Measurements from ENCODE around the gene RAET1E. TPM values are rescaled to one million over a fixed set of nuclear protein-coding genes. Genes with fewer than 3 reads are reported as not detected.

The RAET1E gene
- total RNA-seq, 1 donor from 2014 or later = 1.0 TPM

- no peaks in the 10 kb centered on the region for H3K9me3 ChIP-seq (ENCODE audit: control insufficient read depth in 3 of 3, low read length in 3 of 3)
- no peak overlapping the region for H3K27ac ChIP-seq (ENCODE audit: low read depth, low read length)
- no peak overlapping the region for H3K4me3 ChIP-seq (ENCODE audit: low read length in 3 of 3)
- H3K9ac ChIP-seq (ENCODE audit: low read depth in 1 of 3, low read length in 3 of 3) = no peak overlapping the region
- peaks cover 5 to 16% (median 13%) of the 10 kb centered on the region in 3 donors for H3K4me1 ChIP-seq (ENCODE audit: control insufficient read depth in 3 of 3, insufficient read depth in 3 of 3, low read length in 3 of 3)
- no peaks in the 10 kb centered on the region for H3K36me3 ChIP-seq (ENCODE audit: control insufficient read depth in 3 of 3, insufficient read depth in 3 of 3, low read length in 3 of 3)
- no peaks in the 10 kb centered on the region for H3K27me3 ChIP-seq (ENCODE audit: control insufficient read depth in 3 of 3, insufficient read depth in 3 of 3, low read length in 3 of 3)
Measured at GRCh38 chr6:149884215-149884614, 13.7 kb downstream of the RAET1E start.

- no peaks in the 10 kb centered on the region for H3K27me3 ChIP-seq (ENCODE audit: control insufficient read depth in 3 of 3, insufficient read depth in 3 of 3, low read length in 3 of 3)
- H3K27ac ChIP-seq (ENCODE audit: low read depth, low read length) = no peak overlapping the region
- no peaks in the 10 kb centered on the region for H3K9me3 ChIP-seq (ENCODE audit: control insufficient read depth in 3 of 3, low read length in 3 of 3)
- no peaks in the 10 kb centered on the region for H3K36me3 ChIP-seq (ENCODE audit: control insufficient read depth in 3 of 3, insufficient read depth in 3 of 3, low read length in 3 of 3)
- H3K4me3 ChIP-seq (ENCODE audit: low read length in 3 of 3) = no peak overlapping the region
- H3K9ac ChIP-seq (ENCODE audit: low read depth in 1 of 3, low read length in 3 of 3) = no peak overlapping the region
- H3K4me1 ChIP-seq (ENCODE audit: control insufficient read depth in 3 of 3, insufficient read depth in 3 of 3, low read length in 3 of 3) = no peaks in the 10 kb centered on the region
Measured at GRCh38 chr6:149881860-149882259, 16.1 kb downstream of the RAET1E start.

- H3K9ac ChIP-seq (ENCODE audit: low read depth in 1 of 3, low read length in 3 of 3) = no peak overlapping the region
- no peaks in the 10 kb centered on the region for H3K27me3 ChIP-seq (ENCODE audit: control insufficient read depth in 3 of 3, insufficient read depth in 3 of 3, low read length in 3 of 3)
- H3K4me3 ChIP-seq (ENCODE audit: low read length in 3 of 3) = no peak overlapping the region
- H3K4me1 ChIP-seq (ENCODE audit: control insufficient read depth in 3 of 3, insufficient read depth in 3 of 3, low read length in 3 of 3) = no peaks in the 10 kb centered on the region
- H3K27ac ChIP-seq (ENCODE audit: low read depth, low read length) = no peak overlapping the region
- no peaks in the 10 kb centered on the region for H3K36me3 ChIP-seq (ENCODE audit: control insufficient read depth in 3 of 3, insufficient read depth in 3 of 3, low read length in 3 of 3)
- no peaks in the 10 kb centered on the region for H3K9me3 ChIP-seq (ENCODE audit: control insufficient read depth in 3 of 3, low read length in 3 of 3)
Measured at GRCh38 chr6:149881066-149881766, 16.7 kb downstream of the RAET1E start.

- no peaks in the 10 kb centered on the region for H3K4me1 ChIP-seq (ENCODE audit: control insufficient read depth in 3 of 3, insufficient read depth in 3 of 3, low read length in 3 of 3)
- no peaks in the 10 kb centered on the region for H3K36me3 ChIP-seq (ENCODE audit: control insufficient read depth in 3 of 3, insufficient read depth in 3 of 3, low read length in 3 of 3)
- H3K27ac ChIP-seq (ENCODE audit: low read depth, low read length) = no peak overlapping the region
- H3K4me3 ChIP-seq (ENCODE audit: low read length in 3 of 3) = no peak overlapping the region
- H3K9ac ChIP-seq (ENCODE audit: low read depth in 1 of 3, low read length in 3 of 3) = no peak overlapping the region
- H3K27me3 ChIP-seq (ENCODE audit: control insufficient read depth in 3 of 3, insufficient read depth in 3 of 3, low read length in 3 of 3) = no peaks in the 10 kb centered on the region
- H3K9me3 ChIP-seq (ENCODE audit: control insufficient read depth in 3 of 3, low read length in 3 of 3) = no peaks in the 10 kb centered on the region
Measured at GRCh38 chr6:149877659-149878058, 20.3 kb downstream of the RAET1E start.

- no peaks in the 10 kb centered on the region for H3K4me1 ChIP-seq (ENCODE audit: control insufficient read depth in 3 of 3, insufficient read depth in 3 of 3, low read length in 3 of 3)
- H3K4me3 ChIP-seq (ENCODE audit: low read length in 3 of 3) = no peak overlapping the region
- H3K27ac ChIP-seq (ENCODE audit: low read depth, low read length) = no peak overlapping the region
- H3K9ac ChIP-seq (ENCODE audit: low read depth in 1 of 3, low read length in 3 of 3) = no peak overlapping the region
- H3K9me3 ChIP-seq (ENCODE audit: control insufficient read depth in 3 of 3, low read length in 3 of 3) = no peaks in the 10 kb centered on the region
- H3K27me3 ChIP-seq (ENCODE audit: control insufficient read depth in 3 of 3, insufficient read depth in 3 of 3, low read length in 3 of 3) = no peaks in the 10 kb centered on the region
- H3K36me3 ChIP-seq (ENCODE audit: control insufficient read depth in 3 of 3, insufficient read depth in 3 of 3, low read length in 3 of 3) = no peaks in the 10 kb centered on the region
Measured at GRCh38 chr6:149876241-149876933, 21.5 kb downstream of the RAET1E start.

GRCh38 chr6:149872233-149872632, 25.7 kb downstream of the RAET1E start:
- no peaks in the 10 kb centered on the region for H3K27me3 ChIP-seq (ENCODE audit: control insufficient read depth in 3 of 3, insufficient read depth in 3 of 3, low read length in 3 of 3)
- no peaks in the 10 kb centered on the region for H3K9me3 ChIP-seq (ENCODE audit: control insufficient read depth in 3 of 3, low read length in 3 of 3)
- H3K27ac ChIP-seq (ENCODE audit: low read depth, low read length) = no peak overlapping the region
- no peaks in the 10 kb centered on the region for H3K36me3 ChIP-seq (ENCODE audit: control insufficient read depth in 3 of 3, insufficient read depth in 3 of 3, low read length in 3 of 3)
- no peaks in the 10 kb centered on the region for H3K4me1 ChIP-seq (ENCODE audit: control insufficient read depth in 3 of 3, insufficient read depth in 3 of 3, low read length in 3 of 3)
- H3K4me3 ChIP-seq (ENCODE audit: low read length in 3 of 3) = no peak overlapping the region
- H3K9ac ChIP-seq (ENCODE audit: low read depth in 1 of 3, low read length in 3 of 3) = no peak overlapping the region

- Histone ChIP-seq H3K4me1 (ENCODE audit: control insufficient read depth in 3 of 3, insufficient read depth in 3 of 3, low read length in 3 of 3) (no peaks in the 10 kb centered on the region), H3K36me3 (ENCODE audit: control insufficient read depth in 3 of 3, insufficient read depth in 3 of 3, low read length in 3 of 3) (no peaks in the 10 kb centered on the region), H3K27me3 (ENCODE audit: control insufficient read depth in 3 of 3, insufficient read depth in 3 of 3, low read length in 3 of 3) (no peaks in the 10 kb centered on the region), H3K4me3 (ENCODE audit: low read length in 3 of 3) (no peak overlapping the region), H3K9ac (ENCODE audit: low read depth in 1 of 3, low read length in 3 of 3) (no peak overlapping the region), H3K27ac (ENCODE audit: low read depth, low read length) (no peak overlapping the region), H3K9me3 (ENCODE audit: control insufficient read depth in 3 of 3, low read length in 3 of 3) (no peaks in the 10 kb centered on the region)
Measured at GRCh38 chr6:149871182-149871581, 26.7 kb downstream of the RAET1E start.

- H3K27me3 ChIP-seq (ENCODE audit: control insufficient read depth in 3 of 3, insufficient read depth in 3 of 3, low read length in 3 of 3) = no peaks in the 10 kb centered on the region
- no peak overlapping the region for H3K4me3 ChIP-seq (ENCODE audit: low read length in 3 of 3)
- H3K9me3 ChIP-seq (ENCODE audit: control insufficient read depth in 3 of 3, low read length in 3 of 3) = no peaks in the 10 kb centered on the region
- no peaks in the 10 kb centered on the region for H3K36me3 ChIP-seq (ENCODE audit: control insufficient read depth in 3 of 3, insufficient read depth in 3 of 3, low read length in 3 of 3)
- H3K27ac ChIP-seq (ENCODE audit: low read depth, low read length) = no peak overlapping the region
- no peak overlapping the region for H3K9ac ChIP-seq (ENCODE audit: low read depth in 1 of 3, low read length in 3 of 3)
- peaks cover 2 to 5% (median 4%) of the 10 kb centered on the region in 3 donors for H3K4me1 ChIP-seq (ENCODE audit: control insufficient read depth in 3 of 3, insufficient read depth in 3 of 3, low read length in 3 of 3)
Measured at GRCh38 chr6:149869275-149869892, 28.5 kb downstream of the RAET1E start.

- Histone ChIP-seq H3K27ac (ENCODE audit: low read depth, low read length) (no peak overlapping the region), H3K4me1 (ENCODE audit: control insufficient read depth in 3 of 3, insufficient read depth in 3 of 3, low read length in 3 of 3) (peaks cover 4 to 7% (median 6%) of the 10 kb centered on the region in 3 donors), H3K4me3 (ENCODE audit: low read length in 3 of 3) (no peak overlapping the region), H3K36me3 (ENCODE audit: control insufficient read depth in 3 of 3, insufficient read depth in 3 of 3, low read length in 3 of 3) (no peaks in the 10 kb centered on the region), H3K9ac (ENCODE audit: low read depth in 1 of 3, low read length in 3 of 3) (peak overlapping the region in 1 of 3 donors; percentile 8), H3K9me3 (ENCODE audit: control insufficient read depth in 3 of 3, low read length in 3 of 3) (no peaks in the 10 kb centered on the region), H3K27me3 (ENCODE audit: control insufficient read depth in 3 of 3, insufficient read depth in 3 of 3, low read length in 3 of 3) (no peaks in the 10 kb centered on the region)
Measured at GRCh38 chr6:149867876-149868640, 29.9 kb downstream of the RAET1E start.

All from skeletal muscle tissue (tissue), 4 donors.